ENCODE measurements around the gene ZNF846.
"Not testable (repeated sequence)": the region's sequence is repeated elsewhere in the genome, so short reads cannot be mapped to it uniquely, and the experiment has no call there.

ZNF846 gene

DNA sequence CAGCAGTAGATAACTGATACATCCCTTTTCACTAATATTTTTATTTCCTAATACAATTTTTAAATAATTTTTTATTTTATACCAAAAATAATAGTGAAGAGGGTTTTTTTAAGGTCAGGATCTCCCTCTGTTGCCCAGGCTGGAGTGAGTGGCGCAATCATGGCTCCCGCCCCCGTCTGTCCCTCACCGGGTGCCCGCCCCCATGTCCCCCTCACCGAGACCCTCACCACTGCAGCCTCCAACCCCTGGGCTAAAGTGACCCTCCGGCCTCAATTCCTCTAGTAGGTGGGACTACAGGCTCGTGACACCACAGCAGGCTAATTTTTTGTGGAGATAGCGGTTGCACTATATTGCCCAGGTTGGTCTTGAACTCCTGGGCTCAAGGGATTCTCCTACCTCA, 17.8 kb upstream of the ZNF846 start:
- TF ChIP-seq SUZ12 (IDR thresholded peaks at IDR 0.05) (no peak), L3MBTL2 (conservative IDR thresholded peaks at IDR 0.05) (no peak), ELF4 (IDR thresholded peaks at IDR 0.05) (no peak)
- POLR2A ChIA-PET, result no interaction called here
- CTCF ChIA-PET, result no interaction called here
- no peak for DNase-seq (ENCODE audit: extremely low spot score)

- TF ChIP-seq L3MBTL2 (conservative IDR thresholded peaks at IDR 0.05) (peak; percentile 50), HDGF (IDR thresholded peaks at IDR 0.05; ENCODE audit: borderline replicate concordance) (no peak)
- DNase-seq (ENCODE audit: extremely low spot score), result peak; percentile 91
- ChIA-PET POLR2A (no interaction called here), CTCF (no interaction called here)
Observed at GRCh38 chr19:9785367-9786331, 17.1 kb upstream of the ZNF846 start.

DNA sequence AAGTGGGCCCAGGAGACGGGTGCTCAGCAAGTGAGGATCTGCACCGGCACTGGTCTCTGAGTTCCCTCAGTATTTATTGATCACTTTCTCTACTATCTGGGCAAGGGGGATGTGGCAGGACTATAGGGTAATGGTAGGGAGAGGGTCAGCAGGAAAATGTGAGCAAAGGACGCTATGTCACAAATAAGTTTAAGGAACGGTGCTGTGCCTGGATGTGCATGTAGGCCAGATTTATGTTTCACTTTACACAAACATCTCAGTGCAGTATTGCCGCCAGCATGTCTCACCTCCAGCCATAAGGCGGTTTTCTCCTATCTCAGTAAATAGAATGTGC, 15.6 kb upstream of the ZNF846 start:
- DNase-seq (ENCODE audit: extremely low spot score); POLR2A ChIA-PET: not testable (repeated sequence)
- CTCF ChIA-PET, result interaction anchor here (0.5 kb wide), 1 partner anchor 158 kb away, joined by 3 read pairs; no protein-coding TSS in a partner anchor

- TF ChIP-seq SP1 (IDR thresholded peaks at IDR 0.05) (no peak), TARDBP (IDR thresholded peaks at IDR 0.05) (no peak), HDGF (IDR thresholded peaks at IDR 0.05; ENCODE audit: borderline replicate concordance) (no peak), ZNF384 (IDR thresholded peaks at IDR 0.05) (no peak), BHLHE40 (IDR thresholded peaks at IDR 0.05; ENCODE audit: borderline replicate concordance) (no peak), LEF1 (IDR thresholded peaks at IDR 0.05; ENCODE audit: borderline replicate concordance) (no peak), FOXA1 (IDR thresholded peaks at IDR 0.05) (no peak)
- CTCF ChIA-PET, result no interaction called here
- DNase-seq (ENCODE audit: extremely low spot score), result no peak
- POLR2A ChIA-PET, result interaction anchor here (2.6 kb wide), 1 partner anchor 14 kb away, joined by 16 read pairs; the partner anchor contains the start of gene ZNF846
Observed at GRCh38 chr19:9782338-9782737, 13.8 kb upstream of the ZNF846 start.

DNA sequence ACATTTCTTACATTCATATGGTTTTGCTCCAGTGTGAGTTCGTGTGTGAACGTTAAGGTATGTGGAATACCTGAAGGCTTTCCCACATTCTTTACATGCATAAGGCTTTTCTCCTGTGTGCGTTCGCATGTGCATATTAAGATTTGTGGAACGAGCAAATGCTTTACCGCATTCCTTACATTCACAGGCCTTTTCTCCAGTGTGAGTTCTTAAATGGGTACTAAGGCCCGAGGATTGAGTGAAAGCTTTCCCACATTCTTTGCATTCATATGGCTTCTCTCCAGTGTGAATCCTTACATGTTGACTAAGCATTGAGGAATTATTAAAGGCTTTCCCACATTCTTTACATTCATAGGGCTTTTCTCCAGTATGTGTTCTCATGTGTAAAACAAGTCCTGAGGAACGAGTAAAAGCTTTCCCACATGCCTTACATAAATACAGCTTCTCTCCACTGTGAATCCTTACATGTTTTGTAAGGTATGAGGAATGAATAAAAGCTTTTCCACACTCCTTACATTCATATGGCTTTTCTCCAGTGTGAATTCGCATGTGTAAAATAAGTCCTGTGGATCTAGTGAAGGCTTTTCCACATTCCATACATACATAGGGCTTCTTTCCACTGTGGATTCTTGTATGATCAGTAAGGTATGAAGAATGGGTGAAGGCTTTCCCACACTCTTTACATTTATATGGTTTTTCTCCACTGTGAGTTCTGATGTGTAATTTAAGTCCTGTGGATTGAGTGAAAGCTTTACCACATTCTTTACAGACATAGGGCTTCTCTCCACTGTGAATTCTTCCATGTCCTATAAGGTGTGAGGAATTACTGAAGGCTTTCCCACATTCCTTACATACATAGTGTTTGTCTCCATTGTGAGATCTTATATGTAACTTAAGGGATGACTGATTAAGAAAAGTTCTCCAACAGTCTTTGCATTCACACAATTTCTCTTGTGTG, 10.7 kb downstream of the ZNF846 start:
- POLR2A ChIA-PET, result no interaction called here

GRCh38 chr19:9752701-9753443, 15.7 kb downstream of the ZNF846 start:
- no peak for DNase-seq (ENCODE audit: extremely low spot score)
- no peak for TF ChIP-seq PKNOX1 (IDR thresholded peaks at IDR 0.05)
- TF ChIP-seq FOXA1 (IDR thresholded peaks at IDR 0.05), result no peak
- no peak for TF ChIP-seq BHLHE40 (IDR thresholded peaks at IDR 0.05; ENCODE audit: borderline replicate concordance)
- TF ChIP-seq CTBP1 (IDR thresholded peaks at IDR 0.05; ENCODE audit: borderline replicate concordance), result no peak
- no peak for TF ChIP-seq HDGF (IDR thresholded peaks at IDR 0.05; ENCODE audit: borderline replicate concordance)
- no peak for TF ChIP-seq ELF4 (IDR thresholded peaks at IDR 0.05)
- TF ChIP-seq FOXK2 (IDR thresholded peaks at IDR 0.05), result no peak
- TF ChIP-seq ZNF384 (IDR thresholded peaks at IDR 0.05), result no peak
- TF ChIP-seq SP1 (IDR thresholded peaks at IDR 0.05), result no peak
- TF ChIP-seq TARDBP (IDR thresholded peaks at IDR 0.05), result no peak
- TF ChIP-seq L3MBTL2 (conservative IDR thresholded peaks at IDR 0.05), result no peak
- no peak for TF ChIP-seq ARNT (IDR thresholded peaks at IDR 0.05)
- TF ChIP-seq NFRKB (IDR thresholded peaks at IDR 0.05), result no peak
- no peak for TF ChIP-seq SUZ12 (IDR thresholded peaks at IDR 0.05)
- TF ChIP-seq LEF1 (IDR thresholded peaks at IDR 0.05; ENCODE audit: borderline replicate concordance), result no peak
- TF ChIP-seq FOXM1 (IDR thresholded peaks at IDR 0.05; ENCODE audit: borderline replicate concordance), result no peak
- ChIA-PET CTCF (no interaction called here), POLR2A (no interaction called here)

More for the DNA sequence above, 10.7 kb downstream of the ZNF846 start:
- DNase-seq (ENCODE audit: extremely low spot score), result no peak
- TF ChIP-seq ELF4 (IDR thresholded peaks at IDR 0.05) (no peak), LEF1 (IDR thresholded peaks at IDR 0.05; ENCODE audit: borderline replicate concordance) (no peak), BHLHE40 (IDR thresholded peaks at IDR 0.05; ENCODE audit: borderline replicate concordance) (no peak), ZNF384 (IDR thresholded peaks at IDR 0.05) (no peak), NFRKB (IDR thresholded peaks at IDR 0.05) (no peak), ARNT (IDR thresholded peaks at IDR 0.05) (no peak), FOXA1 (IDR thresholded peaks at IDR 0.05) (no peak), FOXK2 (IDR thresholded peaks at IDR 0.05) (no peak), SUZ12 (IDR thresholded peaks at IDR 0.05) (no peak), CTBP1 (IDR thresholded peaks at IDR 0.05; ENCODE audit: borderline replicate concordance) (no peak), TARDBP (IDR thresholded peaks at IDR 0.05) (no peak), SP1 (IDR thresholded peaks at IDR 0.05) (no peak), HDGF (IDR thresholded peaks at IDR 0.05; ENCODE audit: borderline replicate concordance) (no peak), FOXM1 (IDR thresholded peaks at IDR 0.05; ENCODE audit: borderline replicate concordance) (no peak), PKNOX1 (IDR thresholded peaks at IDR 0.05) (no peak), L3MBTL2 (conservative IDR thresholded peaks at IDR 0.05) (no peak)
- CTCF ChIA-PET, result no interaction called here
